ENCODE measurements around the gene EXT2. TPM values are rescaled to one million over a fixed set of nuclear protein-coding genes. Genes with fewer than 3 reads are reported as not detected.

The EXT2 gene
- total RNA-seq, 1 experiment from 2014 or later: 42.8 TPM

GRCh38 chr11:44286911-44287310 lies 191.4 kb downstream of the EXT2 start:
- Histone ChIP-seq H3K27me3 (ENCODE audit: insufficient read depth, low read length) (no peaks in the 10 kb centered on the region), H3K79me2 (ENCODE audit: insufficient read depth, low read length) (no peaks in the 10 kb centered on the region), H3K4me3 (replicated peaks in 1 of 2; ENCODE audit: low read depth in 1 of 2, low read length in 2 of 2) (no peak overlapping the region), H3K9me2 (ENCODE audit: insufficient read depth) (no peaks in the 10 kb centered on the region), H3K4me1 (ENCODE audit: control insufficient read depth in 1 of 2, insufficient read depth in 2 of 2, low read length in 2 of 2) (no peaks in the 10 kb centered on the region; a peak in 1 of 4 replicates), H3K4me2 (ENCODE audit: low read length) (no peak overlapping the region), H3K9ac (ENCODE audit: low read length) (no peak overlapping the region), H3K27ac (ENCODE audit: low read depth, low read length) (no peak overlapping the region), H4K20me1 (ENCODE audit: insufficient read depth) (no peaks in the 10 kb centered on the region), H2AFZ (ENCODE audit: low read depth, low read length, poor library complexity, severe bottlenecking) (no peak overlapping the region), H3K9me3 (ENCODE audit: control insufficient read depth in 1 of 2, insufficient read depth in 1 of 2, low read depth in 1 of 2, low read length in 2 of 2) (no peaks in the 10 kb centered on the region), H3K36me3 (ENCODE audit: control insufficient read depth in 1 of 2, insufficient read depth in 2 of 2, low read length in 2 of 2) (no peaks in the 10 kb centered on the region)
- RAD21 ChIA-PET (ENCODE audit: low non-redundant PET in 1 of 2, low total read pairs in 2 of 2, uncharacterized antibody in 2 of 2, unreplicated experiment in 2 of 2): interaction anchor here in 1 of 2 experiments (1.5 kb wide), 1 partner anchor 250 kb away, joined by 3 read pairs; no protein-coding TSS in a partner anchor
- POLR2A ChIA-PET: no interaction called here
- CTCF ChIA-PET: interaction anchor here (1.3 to 2.0 kb wide), 3 partner anchors 12 to 330 kb away, joined by 4 to 7 read pairs (median 5); no protein-coding TSS in a partner anchor
- intact Hi-C loops (cut with micrococcal nuclease): loop anchor here (1.0 to 10.0 kb wide), 4 partner anchors 152 to 330 kb away; no protein-coding TSS in a partner anchor
- DNase-seq (ENCODE audit: low read depth, low spot score): no peak
- BruUV-seq (replicated peaks): no TSS peak
- TF ChIP-seq CBX3 (IDR thresholded peaks at IDR 0.05; ENCODE audit: low read depth) (no peak), RAD21 (IDR thresholded peaks at IDR 0.05; ENCODE audit: low read depth) (no peak), EZH2 (IDR thresholded peaks at IDR 0.05) (no peak), ZBTB33 (IDR thresholded peaks at IDR 0.05; ENCODE audit: extremely low read depth, insufficient replicate concordance, low read length) (no peak), SIN3A (IDR thresholded peaks at IDR 0.05; ENCODE audit: low read depth) (no peak), MAX (IDR thresholded peaks at IDR 0.05) (no peak), TCF7L2 (IDR thresholded peaks at IDR 0.05; ENCODE audit: borderline replicate concordance, extremely low read depth, insufficient read depth, insufficient read length) (no peak), POLR2A (IDR thresholded peaks at IDR 0.05; ENCODE audit: borderline replicate concordance, extremely low read depth, insufficient read depth, insufficient read length) (no peak), EZH2phosphoT487 (IDR thresholded peaks at IDR 0.05; ENCODE audit: borderline replicate concordance) (no peak), CEBPB (IDR thresholded peaks at IDR 0.05; ENCODE audit: low read depth) (no peak), ELF1 (IDR thresholded peaks at IDR 0.05; ENCODE audit: borderline replicate concordance, low read depth) (no peak), FOSL1 (IDR thresholded peaks at IDR 0.05; ENCODE audit: low read depth) (no peak), SRF (IDR thresholded peaks at IDR 0.05; ENCODE audit: low read depth) (no peak), YY1 (IDR thresholded peaks at IDR 0.05; ENCODE audit: extremely low read depth, insufficient replicate concordance, low read depth, low read length) (no peak), ZNF274 (IDR thresholded peaks at IDR 0.05; ENCODE audit: low read depth, low read length) (no peak), ZFX (IDR thresholded peaks at IDR 0.05) (no peak), CTCF (IDR thresholded peaks at IDR 0.05 in 2 of 3, conservative IDR thresholded peaks at IDR 0.05 in 1 of 3; ENCODE audit: borderline replicate concordance in 1 of 3, insufficient read depth in 1 of 3, low read depth in 2 of 3, low read length in 2 of 3) (no peak)
- TF ChIP-seq, protein P1, sequence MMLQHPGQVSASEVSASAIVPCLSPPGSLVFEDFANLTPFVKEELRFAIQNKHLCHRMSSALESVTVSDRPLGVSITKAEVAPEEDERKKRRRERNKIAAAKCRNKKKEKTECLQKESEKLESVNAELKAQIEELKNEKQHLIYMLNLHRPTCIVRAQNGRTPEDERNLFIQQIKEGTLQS (IDR thresholded peaks at IDR 0.05): no peak
- no peak for ATAC-seq
